Measurements from ENCODE around the gene GPR25.

The GPR25 gene

DNA sequence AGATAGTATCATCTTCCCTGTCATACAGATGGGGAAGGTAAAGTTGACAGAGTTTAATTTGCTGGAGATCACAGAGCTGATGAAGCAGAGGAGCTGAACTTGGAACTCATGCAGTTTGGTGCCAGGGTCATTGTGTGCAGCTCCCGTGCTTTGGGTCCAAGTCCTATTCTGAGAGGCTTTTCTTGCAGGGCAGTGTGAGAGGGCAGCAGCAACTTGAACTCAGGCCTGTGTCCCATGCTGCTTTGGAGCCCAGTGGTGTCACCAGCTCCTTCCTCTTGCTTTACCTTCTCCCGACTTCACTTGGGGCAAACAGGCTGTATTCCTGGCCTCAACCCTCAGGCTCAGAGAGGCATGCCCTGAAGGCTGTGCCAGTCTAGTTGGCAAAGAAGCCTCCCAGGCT lies 46.6 kb downstream of the GPR25 start:
- no peaks in the 10 kb centered on the region for H3K9me3 ChIP-seq (ENCODE audit: insufficient read depth, low read length, severe bottlenecking)
- H3K4me3 ChIP-seq (ENCODE audit: low read depth in 1 of 2, low read length in 2 of 2), result no peak overlapping the region
- H3K27me3 ChIP-seq (ENCODE audit: insufficient read depth, low read length, poor library complexity), result no peaks in the 10 kb centered on the region
- no peaks in the 10 kb centered on the region for H3K79me2 ChIP-seq (ENCODE audit: insufficient read depth, low read length)
- H3K27ac ChIP-seq (ENCODE audit: low read length), result no peak overlapping the region
- no peak overlapping the region for H3K4me2 ChIP-seq (ENCODE audit: insufficient read depth, low read length)
- ATAC-seq (ENCODE audit: insufficient read depth, low read depth), result no peak
- H3K36me3 ChIP-seq (ENCODE audit: insufficient read depth, low read length), result no peaks in the 10 kb centered on the region
- H3K4me1 ChIP-seq (ENCODE audit: insufficient read depth, low read length), result no peaks in the 10 kb centered on the region
- no peak for DNase-seq
- no peak overlapping the region for H3K9ac ChIP-seq (ENCODE audit: low read depth, low read length)
- no peak overlapping the region for H2AFZ ChIP-seq (ENCODE audit: low read depth, low read length)
- TF ChIP-seq, protein P1, sequence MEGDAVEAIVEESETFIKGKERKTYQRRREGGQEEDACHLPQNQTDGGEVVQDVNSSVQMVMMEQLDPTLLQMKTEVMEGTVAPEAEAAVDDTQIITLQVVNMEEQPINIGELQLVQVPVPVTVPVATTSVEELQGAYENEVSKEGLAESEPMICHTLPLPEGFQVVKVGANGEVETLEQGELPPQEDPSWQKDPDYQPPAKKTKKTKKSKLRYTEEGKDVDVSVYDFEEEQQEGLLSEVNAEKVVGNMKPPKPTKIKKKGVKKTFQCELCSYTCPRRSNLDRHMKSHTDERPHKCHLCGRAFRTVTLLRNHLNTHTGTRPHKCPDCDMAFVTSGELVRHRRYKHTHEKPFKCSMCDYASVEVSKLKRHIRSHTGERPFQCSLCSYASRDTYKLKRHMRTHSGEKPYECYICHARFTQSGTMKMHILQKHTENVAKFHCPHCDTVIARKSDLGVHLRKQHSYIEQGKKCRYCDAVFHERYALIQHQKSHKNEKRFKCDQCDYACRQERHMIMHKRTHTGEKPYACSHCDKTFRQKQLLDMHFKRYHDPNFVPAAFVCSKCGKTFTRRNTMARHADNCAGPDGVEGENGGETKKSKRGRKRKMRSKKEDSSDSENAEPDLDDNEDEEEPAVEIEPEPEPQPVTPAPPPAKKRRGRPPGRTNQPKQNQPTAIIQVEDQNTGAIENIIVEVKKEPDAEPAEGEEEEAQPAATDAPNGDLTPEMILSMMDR (IDR thresholded peaks at IDR 0.05; ENCODE audit: borderline replicate concordance, extremely low read depth, low read length, poor library complexity, severe bottlenecking), result no peak
- TF ChIP-seq EZH2 (IDR thresholded peaks at IDR 0.05; ENCODE audit: borderline replicate concordance, low read depth, low read length, severe bottlenecking), result no peak
- no peaks in the 10 kb centered on the region; the same call in 1 of the 2 replicates for H4K20me1 ChIP-seq (ENCODE audit: insufficient read depth, low read length)

DNA sequence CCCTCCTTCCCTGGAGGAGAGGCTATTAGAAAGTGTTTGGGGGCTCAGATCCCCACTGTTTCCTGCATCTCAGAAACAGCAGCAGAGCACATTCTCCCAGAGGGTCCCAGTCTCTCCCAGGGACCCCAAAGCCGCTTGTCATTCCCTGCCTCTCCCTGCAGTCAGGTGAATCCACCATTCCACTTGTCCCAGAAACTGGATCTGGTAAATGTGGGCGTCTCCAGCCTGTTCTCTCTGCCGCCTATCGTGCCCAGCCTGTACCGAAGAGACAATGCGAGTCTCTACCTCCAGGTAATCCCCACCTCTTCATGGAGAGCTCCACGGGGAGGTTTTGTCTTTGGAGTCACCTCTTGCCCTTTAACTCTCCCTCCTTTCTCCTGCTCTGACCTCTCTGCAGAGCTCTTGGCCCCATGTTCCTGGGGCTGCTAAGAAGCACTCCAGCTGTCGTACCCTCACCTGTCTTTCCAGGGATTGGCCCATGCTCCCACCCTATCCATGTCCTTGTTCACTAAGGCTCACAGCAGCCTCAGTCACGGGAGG lies 48.9 kb downstream of the GPR25 start:
- no peak overlapping the region for H3K9ac ChIP-seq (ENCODE audit: low read depth, low read length)
- no peak overlapping the region for H3K4me3 ChIP-seq (ENCODE audit: low read depth in 1 of 2, low read length in 2 of 2)
- DNase-seq (no peak), ATAC-seq (ENCODE audit: insufficient read depth, low read depth) (no peak)
- H3K27me3 ChIP-seq (ENCODE audit: insufficient read depth, low read length, poor library complexity), result no peaks in the 10 kb centered on the region
- H3K9me3 ChIP-seq (ENCODE audit: insufficient read depth, low read length, severe bottlenecking), result no peaks in the 10 kb centered on the region
- no peak overlapping the region for H3K4me2 ChIP-seq (ENCODE audit: insufficient read depth, low read length)
- H3K27ac ChIP-seq (ENCODE audit: low read length), result no peak overlapping the region
- H3K4me1 ChIP-seq (ENCODE audit: insufficient read depth, low read length), result no peaks in the 10 kb centered on the region
- H4K20me1 ChIP-seq (ENCODE audit: insufficient read depth, low read length), result no peaks in the 10 kb centered on the region; the same call in 1 of the 2 replicates
- no peak for TF ChIP-seq EZH2 (IDR thresholded peaks at IDR 0.05; ENCODE audit: borderline replicate concordance, low read depth, low read length, severe bottlenecking)
- TF ChIP-seq, protein P1 (IDR thresholded peaks at IDR 0.05; ENCODE audit: borderline replicate concordance, extremely low read depth, low read length, poor library complexity, severe bottlenecking), result no peak
- H3K79me2 ChIP-seq (ENCODE audit: insufficient read depth, low read length), result no peaks in the 10 kb centered on the region
- no peaks in the 10 kb centered on the region for H3K36me3 ChIP-seq (ENCODE audit: insufficient read depth, low read length)
- H2AFZ ChIP-seq (ENCODE audit: low read depth, low read length), result no peak overlapping the region

DNA sequence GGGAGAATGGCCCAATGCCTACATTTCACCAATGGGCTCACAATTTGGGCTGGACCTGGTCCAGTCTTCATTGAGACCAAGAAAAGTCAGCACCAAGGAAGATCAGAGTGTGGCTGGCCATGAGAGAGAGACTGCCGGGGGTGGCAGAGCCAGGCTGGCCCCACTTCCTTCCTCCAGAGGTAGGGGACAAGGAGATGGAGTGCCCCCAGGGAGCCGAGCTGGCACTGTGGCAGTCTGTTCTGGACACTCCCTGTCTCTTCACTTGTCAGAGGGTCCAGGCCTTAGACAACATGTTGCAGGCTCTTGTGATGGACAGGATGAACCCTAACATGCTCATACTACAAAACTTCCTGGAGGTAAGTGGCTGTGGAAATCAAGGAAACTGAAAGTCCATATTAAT lies 49.6 kb downstream of the GPR25 start:
- H3K79me2 ChIP-seq (ENCODE audit: insufficient read depth, low read length), result no peaks in the 10 kb centered on the region
- no peak overlapping the region for H3K4me3 ChIP-seq (ENCODE audit: low read depth in 1 of 2, low read length in 2 of 2)
- no peak overlapping the region for H3K27ac ChIP-seq (ENCODE audit: low read length)
- H3K9me3 ChIP-seq (ENCODE audit: insufficient read depth, low read length, severe bottlenecking), result no peaks in the 10 kb centered on the region
- ATAC-seq (ENCODE audit: insufficient read depth, low read depth) (no peak), DNase-seq (no peak)
- no peaks in the 10 kb centered on the region for H3K4me1 ChIP-seq (ENCODE audit: insufficient read depth, low read length)
- H3K27me3 ChIP-seq (ENCODE audit: insufficient read depth, low read length, poor library complexity), result no peaks in the 10 kb centered on the region
- no peak overlapping the region for H3K9ac ChIP-seq (ENCODE audit: low read depth, low read length)
- no peak overlapping the region for H3K4me2 ChIP-seq (ENCODE audit: insufficient read depth, low read length)
- H2AFZ ChIP-seq (ENCODE audit: low read depth, low read length), result no peak overlapping the region
- no peaks in the 10 kb centered on the region; the same call in 1 of the 2 replicates for H4K20me1 ChIP-seq (ENCODE audit: insufficient read depth, low read length)
- TF ChIP-seq, protein P1 (IDR thresholded peaks at IDR 0.05; ENCODE audit: borderline replicate concordance, extremely low read depth, low read length, poor library complexity, severe bottlenecking), result no peak
- TF ChIP-seq EZH2 (IDR thresholded peaks at IDR 0.05; ENCODE audit: borderline replicate concordance, low read depth, low read length, severe bottlenecking), result no peak
- H3K36me3 ChIP-seq (ENCODE audit: insufficient read depth, low read length), result no peaks in the 10 kb centered on the region
